ENCODE measurements around the gene DOK6. TPM values are rescaled to one million over a fixed set of nuclear protein-coding genes. Genes with fewer than 3 reads are reported as not detected.

DOK6 gene
- total RNA-seq, 1 experiment from 2014 or later: 0.45 TPM

GRCh38 chr18:69484699-69485396, 84.2 kb downstream of the DOK6 start:
- Histone ChIP-seq H3K36me3 (replicated peaks; ENCODE audit: control insufficient read depth, insufficient read depth, low read length) (no peaks in the 10 kb centered on the region), H3K27me3 (ENCODE audit: control insufficient read depth, insufficient read depth, low read length) (no peaks in the 10 kb centered on the region), H3K4me3 (ENCODE audit: insufficient read depth, low read depth, low read length) (no peak overlapping the region)
- no peak for DNase-seq

- no peaks in the 10 kb centered on the region for H3K27me3 ChIP-seq (ENCODE audit: control insufficient read depth, insufficient read depth, low read length)
- no peak overlapping the region for H3K4me3 ChIP-seq (ENCODE audit: insufficient read depth, low read depth, low read length)
- no peak for DNase-seq
- H3K36me3 ChIP-seq (replicated peaks; ENCODE audit: control insufficient read depth, insufficient read depth, low read length): no peaks in the 10 kb centered on the region
Observed at GRCh38 chr18:69487488-69488394, 87.1 kb downstream of the DOK6 start.

- no peak for DNase-seq
- Histone ChIP-seq H3K27me3 (ENCODE audit: control insufficient read depth, insufficient read depth, low read length) (no peaks in the 10 kb centered on the region), H3K4me3 (ENCODE audit: insufficient read depth, low read depth, low read length) (no peak overlapping the region), H3K36me3 (replicated peaks; ENCODE audit: control insufficient read depth, insufficient read depth, low read length) (no peaks in the 10 kb centered on the region)
Observed at GRCh38 chr18:69490072-69490471, 89.4 kb downstream of the DOK6 start.

GRCh38 chr18:69490813-69491212, 90.1 kb downstream of the DOK6 start:
- H3K27me3 ChIP-seq (ENCODE audit: control insufficient read depth, insufficient read depth, low read length): no peaks in the 10 kb centered on the region
- no peaks in the 10 kb centered on the region for H3K36me3 ChIP-seq (replicated peaks; ENCODE audit: control insufficient read depth, insufficient read depth, low read length)
- no peak for DNase-seq
- no peak overlapping the region for H3K4me3 ChIP-seq (ENCODE audit: insufficient read depth, low read depth, low read length)

GRCh38 chr18:69491576-69491975, 90.9 kb downstream of the DOK6 start:
- DNase-seq: no peak
- Histone ChIP-seq H3K4me3 (ENCODE audit: insufficient read depth, low read depth, low read length) (no peak overlapping the region), H3K27me3 (ENCODE audit: control insufficient read depth, insufficient read depth, low read length) (no peaks in the 10 kb centered on the region), H3K36me3 (replicated peaks; ENCODE audit: control insufficient read depth, insufficient read depth, low read length) (no peaks in the 10 kb centered on the region)

DNA sequence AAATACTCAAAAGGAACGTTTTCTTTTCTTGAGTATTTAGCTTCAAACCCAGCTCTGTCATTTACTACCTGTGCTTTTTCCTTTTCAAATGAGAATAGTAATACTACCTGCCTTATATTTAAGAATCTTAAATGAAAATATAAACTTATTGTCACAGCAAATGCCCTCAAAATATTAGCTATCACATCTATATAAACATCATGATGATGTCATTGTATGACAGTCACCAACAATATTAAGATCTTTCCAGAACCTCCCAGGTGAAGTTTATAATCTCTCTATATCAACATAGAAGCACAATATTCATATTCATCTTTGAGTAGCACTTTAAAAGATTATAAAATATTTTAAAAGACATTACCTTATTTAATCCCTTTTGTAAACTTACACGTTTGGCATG, 92.2 kb downstream of the DOK6 start:
- H3K4me3 ChIP-seq (ENCODE audit: insufficient read depth, low read depth, low read length): no peak overlapping the region
- no peaks in the 10 kb centered on the region for H3K36me3 ChIP-seq (replicated peaks; ENCODE audit: control insufficient read depth, insufficient read depth, low read length)
- no peaks in the 10 kb centered on the region for H3K27me3 ChIP-seq (ENCODE audit: control insufficient read depth, insufficient read depth, low read length)
- DNase-seq: no peak

- Histone ChIP-seq H3K27me3 (ENCODE audit: control insufficient read depth, insufficient read depth, low read length) (no peaks in the 10 kb centered on the region), H3K4me3 (ENCODE audit: insufficient read depth, low read depth, low read length) (no peak overlapping the region), H3K36me3 (replicated peaks; ENCODE audit: control insufficient read depth, insufficient read depth, low read length) (no peaks in the 10 kb centered on the region)
- no peak for DNase-seq
Observed at GRCh38 chr18:69494841-69495240, 94.2 kb downstream of the DOK6 start.

DNA sequence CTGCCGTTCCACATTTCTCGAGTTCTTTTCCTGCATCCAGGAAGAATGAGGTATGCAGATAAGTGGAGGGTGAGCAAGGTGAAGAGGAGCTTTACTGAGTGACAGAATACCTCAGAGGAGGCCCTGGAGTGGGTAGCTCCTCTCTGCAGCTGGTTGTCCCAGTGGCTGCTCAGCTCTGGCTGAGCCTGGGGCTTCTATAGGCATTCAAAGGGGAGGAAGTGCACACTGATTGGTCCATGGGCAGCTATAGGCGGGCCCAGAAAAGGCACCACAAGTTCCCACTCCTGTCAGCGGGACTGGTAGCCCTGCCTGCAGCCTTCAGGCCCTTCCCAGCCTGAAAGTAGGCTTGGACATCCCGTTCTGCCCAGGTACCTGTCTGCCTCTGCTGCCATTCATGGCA, 94.7 kb downstream of the DOK6 start:
- no peaks in the 10 kb centered on the region for H3K36me3 ChIP-seq (replicated peaks; ENCODE audit: control insufficient read depth, insufficient read depth, low read length)
- no peak overlapping the region for H3K4me3 ChIP-seq (ENCODE audit: insufficient read depth, low read depth, low read length)
- DNase-seq: no peak
- H3K27me3 ChIP-seq (ENCODE audit: control insufficient read depth, insufficient read depth, low read length): no peaks in the 10 kb centered on the region

- Histone ChIP-seq H3K27me3 (ENCODE audit: control insufficient read depth, insufficient read depth, low read length) (no peaks in the 10 kb centered on the region), H3K36me3 (replicated peaks; ENCODE audit: control insufficient read depth, insufficient read depth, low read length) (no peaks in the 10 kb centered on the region), H3K4me3 (ENCODE audit: insufficient read depth, low read depth, low read length) (no peak overlapping the region)
- no peak for DNase-seq
Observed at GRCh38 chr18:69495841-69496533, 95.3 kb downstream of the DOK6 start.

- no peak overlapping the region for H3K4me3 ChIP-seq (ENCODE audit: insufficient read depth, low read depth, low read length)
- no peak for DNase-seq
Observed at GRCh38 chr18:69518989-69519388, 118.3 kb downstream of the DOK6 start.

DNA sequence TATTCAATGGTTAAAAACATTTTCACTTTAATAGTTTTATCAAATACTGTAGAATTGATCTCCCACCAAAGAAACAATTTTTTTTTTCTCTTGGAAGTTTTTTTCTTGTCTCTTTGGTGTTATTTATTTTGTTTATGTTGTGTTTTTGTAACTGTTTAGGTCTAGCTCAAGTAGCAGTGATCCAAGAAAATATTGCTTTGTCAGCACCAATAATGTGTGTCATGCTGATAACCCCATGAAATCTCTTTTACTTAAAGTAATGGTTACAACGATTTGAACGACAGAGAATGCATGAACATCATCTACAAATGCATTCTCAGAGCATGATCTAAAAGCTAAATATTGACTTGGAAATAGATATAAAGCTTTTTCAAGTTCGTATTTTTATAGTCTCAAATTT, 122.9 kb downstream of the DOK6 start:
- no peak overlapping the region for H3K4me3 ChIP-seq (ENCODE audit: insufficient read depth, low read depth, low read length)
- no peak for DNase-seq
- no peaks in the 10 kb centered on the region for H3K36me3 ChIP-seq (replicated peaks; ENCODE audit: control insufficient read depth, insufficient read depth, low read length)
- H3K27me3 ChIP-seq (ENCODE audit: control insufficient read depth, insufficient read depth, low read length): no peaks in the 10 kb centered on the region

More at GRCh38 chr18:69518989-69519388, 118.3 kb downstream of the DOK6 start:
- H3K27me3 ChIP-seq (ENCODE audit: control insufficient read depth, insufficient read depth, low read length): no peaks in the 10 kb centered on the region
- H3K36me3 ChIP-seq (replicated peaks; ENCODE audit: control insufficient read depth, insufficient read depth, low read length): no peaks in the 10 kb centered on the region

- Histone ChIP-seq H3K27me3 (ENCODE audit: control insufficient read depth, insufficient read depth, low read length) (no peaks in the 10 kb centered on the region), H3K4me3 (ENCODE audit: insufficient read depth, low read depth, low read length) (no peak overlapping the region), H3K36me3 (replicated peaks; ENCODE audit: control insufficient read depth, insufficient read depth, low read length) (no peaks in the 10 kb centered on the region)
- DNase-seq: no peak
Observed at GRCh38 chr18:69528435-69528834, 127.7 kb downstream of the DOK6 start.

- Histone ChIP-seq H3K27me3 (ENCODE audit: control insufficient read depth, insufficient read depth, low read length) (no peaks in the 10 kb centered on the region), H3K4me3 (ENCODE audit: insufficient read depth, low read depth, low read length) (no peak overlapping the region), H3K36me3 (replicated peaks; ENCODE audit: control insufficient read depth, insufficient read depth, low read length) (no peaks in the 10 kb centered on the region)
- DNase-seq: no peak
Observed at GRCh38 chr18:69529151-69529550, 128.5 kb downstream of the DOK6 start.

DNA sequence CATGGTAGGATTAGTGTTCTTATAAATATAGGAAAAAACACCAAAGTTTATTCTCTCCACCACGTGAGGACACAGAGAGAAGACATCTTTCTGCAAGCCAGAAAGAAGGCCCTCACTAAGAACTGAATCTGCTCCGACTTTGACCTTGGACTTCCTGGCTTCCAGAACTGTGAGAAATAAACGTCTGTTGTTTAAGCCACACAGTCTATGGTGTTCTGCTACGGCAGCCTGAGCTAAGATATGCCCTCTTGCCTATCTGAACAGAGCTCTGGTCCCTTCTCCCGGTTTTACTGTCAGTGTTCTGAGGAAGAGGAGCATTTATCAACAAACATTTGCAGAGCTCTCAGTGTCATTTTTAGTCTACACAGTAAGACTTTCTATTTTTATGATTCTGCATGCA, 131.3 kb downstream of the DOK6 start:
- Histone ChIP-seq H3K4me3 (ENCODE audit: insufficient read depth, low read depth, low read length) (no peak overlapping the region), H3K27me3 (ENCODE audit: control insufficient read depth, insufficient read depth, low read length) (no peaks in the 10 kb centered on the region), H3K36me3 (replicated peaks; ENCODE audit: control insufficient read depth, insufficient read depth, low read length) (no peaks in the 10 kb centered on the region)
- no peak for DNase-seq

- Histone ChIP-seq H3K4me3 (ENCODE audit: insufficient read depth, low read depth, low read length) (no peak overlapping the region), H3K36me3 (replicated peaks; ENCODE audit: control insufficient read depth, insufficient read depth, low read length) (no peaks in the 10 kb centered on the region), H3K27me3 (ENCODE audit: control insufficient read depth, insufficient read depth, low read length) (no peaks in the 10 kb centered on the region)
- no peak for DNase-seq
Observed at GRCh38 chr18:69537183-69537582, 136.5 kb downstream of the DOK6 start.
